ENCODE results near the gene BBOF1. TPM values are rescaled to one million over a fixed set of nuclear protein-coding genes. Genes with fewer than 3 reads are reported as not detected.
"Not testable (repeated sequence)": the region's sequence is repeated elsewhere in the genome, so short reads cannot be mapped to it uniquely, and the experiment has no call there.

Gene BBOF1
- 1 to 10 TPM; 1.2 to 2.9 TPM for total RNA-seq

- Mint-ChIP-seq H3K27me3 (no peaks in the 10 kb centered on the region), H3K4me1 (peaks cover 17% of the 10 kb centered on the region), H3K9me3 (no peaks in the 10 kb centered on the region), H3K36me3 (no peaks in the 10 kb centered on the region), H3K27ac (peak within 1 kb of the TSS; percentile 94), H3K4me3 (peak within 1 kb of the TSS; percentile 97)
- ATAC-seq (ENCODE audit: low read depth) (peak; percentile 96), DNase-seq (peak; percentile 88)
- POLR2A ChIA-PET: interaction anchor here (0.6 to 1.8 kb wide), 6 partner anchors 65 to 556 kb away, joined by 3 to 9 read pairs (median 4); partner anchors contain the start of genes ALDH6A1, COQ6, FAM161B and LIN52
These were observed at the start of gene BBOF1, which contains the start of gene ENTPD5 for GRCh38 chr14:74018586-74019407. BBOF1 (plus strand) TSS chr14:74019349; CDS start chr14:74019479, 130 bp downstream. ENTPD5 (minus strand) TSS chr14:74019288; CDS start chr14:73988102, 31,186 bp downstream.

- no peaks in the 10 kb centered on the region for H3K9me3 Mint-ChIP-seq
- no peaks in the 10 kb centered on the region for H3K27me3 Mint-ChIP-seq
- DNase-seq (no peak), ATAC-seq (ENCODE audit: low read depth) (no peak)
- H3K36me3 Mint-ChIP-seq: peaks cover 6% of the 10 kb centered on the region
- H3K27ac Mint-ChIP-seq: no peak overlapping the region
- no peaks in the 10 kb centered on the region for H3K4me1 Mint-ChIP-seq
- POLR2A ChIA-PET: no interaction called here
- H3K4me3 Mint-ChIP-seq: no peak overlapping the region
These were observed 45.7 kb upstream of the BBOF1 start for GRCh38 chr14:73973497-73973896.

DNA sequence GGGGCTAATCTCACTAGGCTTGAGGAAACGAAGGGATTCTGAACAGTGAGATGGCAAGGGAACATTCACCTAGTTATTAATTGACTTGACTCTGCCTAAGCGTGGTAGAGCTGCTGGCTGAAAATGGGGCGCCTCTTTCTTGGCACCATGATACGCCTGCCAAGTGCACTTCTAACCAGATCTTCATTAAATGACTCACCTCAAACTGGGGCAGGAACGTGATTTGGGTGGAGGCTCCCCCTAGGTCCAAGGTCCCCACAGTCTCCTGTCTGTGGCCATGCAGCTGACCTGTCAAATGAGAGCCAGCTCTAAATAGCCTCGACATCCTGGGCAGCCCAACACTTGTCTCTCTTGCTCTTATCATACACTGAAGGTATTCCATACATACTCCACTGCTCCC, 43.0 kb upstream of the BBOF1 start:
- peak overlapping the region; percentile 24 for H3K27ac Mint-ChIP-seq
- H3K4me1 Mint-ChIP-seq: no peaks in the 10 kb centered on the region
- H3K27me3 Mint-ChIP-seq: no peaks in the 10 kb centered on the region
- peaks cover 4% of the 10 kb centered on the region for H3K36me3 Mint-ChIP-seq
- no peak for DNase-seq
- no peak for ATAC-seq (ENCODE audit: low read depth)
- no peak overlapping the region for H3K4me3 Mint-ChIP-seq
- POLR2A ChIA-PET: no interaction called here
- H3K9me3 Mint-ChIP-seq: no peaks in the 10 kb centered on the region

DNA sequence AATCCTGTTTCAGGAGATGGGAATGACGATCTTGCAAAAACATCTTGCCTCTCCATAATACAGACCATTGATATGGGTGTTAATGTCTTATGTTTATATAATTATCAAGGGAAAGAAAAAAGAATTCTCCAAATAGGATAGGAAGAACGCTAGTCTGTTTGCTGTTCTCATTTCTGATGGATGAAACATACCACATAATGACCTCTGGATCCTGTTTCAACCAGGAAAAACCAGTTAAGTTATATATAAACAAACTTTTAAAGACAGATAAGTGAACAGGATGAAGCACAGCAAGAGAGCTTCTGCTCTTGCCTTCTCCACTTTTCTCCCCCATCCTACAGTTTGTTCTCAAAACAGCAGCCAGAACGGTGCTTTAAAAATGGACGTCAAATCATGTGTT, 41.3 kb upstream of the BBOF1 start:
- Mint-ChIP-seq H3K4me3 (no peak overlapping the region), H3K4me1 (no peaks in the 10 kb centered on the region), H3K27me3 (no peaks in the 10 kb centered on the region), H3K27ac (no peak overlapping the region), H3K36me3 (peaks cover 2% of the 10 kb centered on the region), H3K9me3 (no peaks in the 10 kb centered on the region)
- DNase-seq (no peak), ATAC-seq (ENCODE audit: low read depth) (no peak)
- POLR2A ChIA-PET: no interaction called here

- no peak overlapping the region for H3K27ac Mint-ChIP-seq
- H3K4me1 Mint-ChIP-seq: no peaks in the 10 kb centered on the region
- DNase-seq (no peak), ATAC-seq (ENCODE audit: low read depth) (no peak)
- no peak overlapping the region for H3K4me3 Mint-ChIP-seq
- H3K9me3 Mint-ChIP-seq: no peaks in the 10 kb centered on the region
- H3K27me3 Mint-ChIP-seq: no peaks in the 10 kb centered on the region
- POLR2A ChIA-PET: no interaction called here
- peaks cover 13% of the 10 kb centered on the region for H3K36me3 Mint-ChIP-seq
These were observed 31.1 kb upstream of the BBOF1 start for GRCh38 chr14:73988065-73988464.

DNA sequence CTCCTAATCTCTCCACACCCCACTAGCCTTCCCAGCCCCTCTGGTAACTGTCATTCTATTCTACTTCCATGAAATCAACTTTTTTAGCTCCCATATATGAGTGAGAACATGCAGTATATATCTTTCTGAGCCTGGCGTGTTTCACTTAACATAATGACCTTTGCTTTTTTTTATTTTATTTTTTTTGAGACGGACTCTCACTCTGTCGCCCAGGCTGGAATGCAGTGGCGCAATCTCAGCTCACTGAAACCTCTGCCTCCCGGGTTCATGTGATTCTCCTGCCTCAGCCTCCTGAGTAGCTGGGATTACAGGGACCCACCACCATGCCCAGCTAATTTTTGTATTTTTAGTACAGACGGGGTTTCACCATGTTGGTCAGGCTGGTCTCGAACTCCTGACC, 30.5 kb upstream of the BBOF1 start:
- H3K27me3 Mint-ChIP-seq; H3K4me1 Mint-ChIP-seq; H3K4me3 Mint-ChIP-seq; H3K9me3 Mint-ChIP-seq; H3K27ac Mint-ChIP-seq; ATAC-seq (ENCODE audit: low read depth); DNase-seq; POLR2A ChIA-PET: not testable (repeated sequence)
- peaks cover 13% of the 10 kb centered on the region for H3K36me3 Mint-ChIP-seq

DNA sequence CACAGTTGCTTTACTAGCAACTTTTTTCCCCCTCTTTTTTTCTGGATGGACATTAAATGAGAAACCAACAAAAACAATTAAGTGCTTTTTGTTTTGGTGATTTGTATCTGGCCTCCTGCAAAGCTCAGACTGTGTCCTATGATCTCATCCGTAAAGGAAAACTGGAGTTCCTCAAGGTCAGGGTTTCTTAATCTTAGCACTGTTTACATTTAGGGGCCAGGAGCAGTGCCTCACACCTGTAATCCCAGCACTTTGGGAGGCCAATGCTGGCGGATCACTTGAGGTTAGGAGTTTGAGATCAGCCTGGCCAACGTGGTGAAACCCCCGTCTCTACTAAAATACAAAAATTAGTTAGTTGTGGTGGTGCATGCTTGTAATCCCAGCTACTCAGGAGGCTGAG, 28.1 kb upstream of the BBOF1 start:
- Mint-ChIP-seq H3K4me1 (no peaks in the 10 kb centered on the region), H3K4me3 (no peak overlapping the region), H3K27me3 (no peaks in the 10 kb centered on the region), H3K27ac (no peak overlapping the region), H3K36me3 (peaks cover 12% of the 10 kb centered on the region), H3K9me3 (no peaks in the 10 kb centered on the region)
- ATAC-seq (ENCODE audit: low read depth) (no peak), DNase-seq (no peak)
- POLR2A ChIA-PET: no interaction called here

- POLR2A ChIA-PET; ATAC-seq (ENCODE audit: low read depth); DNase-seq: not testable (repeated sequence)
These were observed 24.2 kb upstream of the BBOF1 start for GRCh38 chr14:73994926-73995325.

GRCh38 chr14:73995977-73996378, 23.2 kb upstream of the BBOF1 start:
- POLR2A ChIA-PET: no interaction called here
- no peak overlapping the region for H3K4me3 Mint-ChIP-seq

More at GRCh38 chr14:73994926-73995325, 24.2 kb upstream of the BBOF1 start:
- H3K27ac Mint-ChIP-seq, H3K36me3 Mint-ChIP-seq, H3K27me3 Mint-ChIP-seq, H3K9me3 Mint-ChIP-seq, H3K4me3 Mint-ChIP-seq, H3K4me1 Mint-ChIP-seq: not testable (repeated sequence)

DNA sequence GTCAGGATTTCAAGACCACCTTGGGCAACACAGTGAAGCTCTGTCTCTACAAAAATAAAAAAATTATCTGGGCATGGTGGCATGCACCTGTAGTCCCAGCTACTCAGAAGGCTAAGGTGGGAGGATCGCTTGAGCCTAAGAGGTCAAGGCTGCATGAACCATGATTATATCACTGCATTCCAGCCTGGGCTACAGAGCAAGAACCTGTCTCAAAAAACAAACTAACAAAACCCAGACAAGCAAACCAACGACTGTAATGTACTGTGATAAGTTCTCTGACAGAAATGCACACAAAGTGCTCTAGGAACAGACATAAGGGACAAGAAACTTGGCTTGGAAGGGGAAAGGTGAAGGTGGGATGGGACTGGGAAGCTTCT, 22.4 kb upstream of the BBOF1 start:
- H3K27me3 Mint-ChIP-seq: no peaks in the 10 kb centered on the region
- POLR2A ChIA-PET: no interaction called here
- ATAC-seq (ENCODE audit: low read depth) (no peak), DNase-seq (no peak)
- peaks cover 4% of the 10 kb centered on the region for H3K36me3 Mint-ChIP-seq
- no peak overlapping the region for H3K27ac Mint-ChIP-seq
- no peaks in the 10 kb centered on the region for H3K4me1 Mint-ChIP-seq
- no peaks in the 10 kb centered on the region for H3K9me3 Mint-ChIP-seq
- H3K4me3 Mint-ChIP-seq: no peak overlapping the region

More at GRCh38 chr14:73995977-73996378, 23.2 kb upstream of the BBOF1 start:
- Mint-ChIP-seq H3K27ac (no peak overlapping the region), H3K9me3 (no peaks in the 10 kb centered on the region), H3K27me3 (no peaks in the 10 kb centered on the region), H3K4me1 (no peaks in the 10 kb centered on the region), H3K36me3 (peaks cover 4% of the 10 kb centered on the region)
- ATAC-seq (ENCODE audit: low read depth) (no peak), DNase-seq (no peak)

- no peaks in the 10 kb centered on the region for H3K4me1 Mint-ChIP-seq
- no peak overlapping the region for H3K27ac Mint-ChIP-seq
- H3K4me3 Mint-ChIP-seq: no peak overlapping the region
- H3K9me3 Mint-ChIP-seq: no peaks in the 10 kb centered on the region
- DNase-seq (no peak), ATAC-seq (ENCODE audit: low read depth) (no peak)
- no peaks in the 10 kb centered on the region for H3K27me3 Mint-ChIP-seq
- peaks cover 7% of the 10 kb centered on the region for H3K36me3 Mint-ChIP-seq
- POLR2A ChIA-PET: no interaction called here
These were observed 21.8 kb upstream of the BBOF1 start for GRCh38 chr14:73997108-73997943.

DNA sequence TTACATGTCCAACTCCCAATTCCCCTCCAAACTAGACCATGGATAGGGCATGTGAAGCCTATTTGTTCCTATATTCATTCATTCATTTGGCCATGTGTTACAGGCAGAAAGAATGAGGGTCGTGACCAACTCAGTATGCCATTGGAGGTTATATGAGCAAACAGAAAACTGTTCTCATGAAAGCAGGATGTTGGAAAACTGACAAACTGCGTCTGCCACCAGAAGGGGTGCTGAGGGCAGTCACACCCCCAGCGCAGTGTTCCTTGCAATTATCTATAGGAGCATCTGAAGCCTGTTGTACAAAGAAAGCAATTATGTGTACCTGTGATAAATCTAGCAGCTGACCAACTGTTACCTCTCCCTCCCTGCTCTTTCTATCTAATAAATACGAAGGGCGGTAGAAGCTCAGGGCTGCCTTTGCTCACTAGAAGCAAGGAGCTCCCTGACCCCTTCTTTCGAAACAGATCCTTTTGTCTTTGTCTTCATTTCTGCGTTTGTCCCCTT, 21.2 kb upstream of the BBOF1 start:
- Mint-ChIP-seq H3K4me1 (no peaks in the 10 kb centered on the region), H3K27me3 (no peaks in the 10 kb centered on the region), H3K27ac (no peak overlapping the region), H3K9me3 (no peaks in the 10 kb centered on the region), H3K4me3 (no peak overlapping the region), H3K36me3 (peaks cover 7% of the 10 kb centered on the region)
- ATAC-seq (ENCODE audit: low read depth) (no peak), DNase-seq (no peak)
- POLR2A ChIA-PET: interaction anchor here (0.5 kb wide), 1 partner anchor 872 kb away, joined by 3 read pairs; no protein-coding TSS in a partner anchor

DNA sequence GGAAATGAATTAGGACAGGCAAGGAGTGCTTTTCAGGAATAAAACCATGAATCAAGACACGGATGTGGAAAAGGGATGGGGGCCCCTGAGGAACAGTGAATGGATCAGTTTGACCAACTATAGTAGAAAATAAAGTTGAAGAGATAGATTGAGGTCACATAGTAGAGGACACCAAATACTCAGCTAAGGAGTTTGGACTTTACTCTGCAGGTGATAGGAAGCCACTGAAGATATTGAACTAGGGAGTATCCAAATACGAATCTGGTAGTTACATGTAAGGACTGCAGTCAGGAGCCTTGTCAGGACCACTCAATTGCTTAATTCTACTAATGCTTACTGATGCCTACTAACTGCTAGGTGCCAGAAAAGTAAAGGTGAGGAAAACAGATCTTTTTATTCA, 20.4 kb upstream of the BBOF1 start:
- no peak overlapping the region for H3K27ac Mint-ChIP-seq
- POLR2A ChIA-PET: no interaction called here
- DNase-seq: no peak
- H3K27me3 Mint-ChIP-seq: no peaks in the 10 kb centered on the region
- ATAC-seq (ENCODE audit: low read depth): no peak
- no peak overlapping the region for H3K4me3 Mint-ChIP-seq
- no peaks in the 10 kb centered on the region for H3K4me1 Mint-ChIP-seq
- no peaks in the 10 kb centered on the region for H3K9me3 Mint-ChIP-seq
- peaks cover 8% of the 10 kb centered on the region for H3K36me3 Mint-ChIP-seq
